ENCODE measurements around the gene WDR38. TPM values are rescaled to one million over a fixed set of nuclear protein-coding genes. Genes with fewer than 3 reads are reported as not detected.

Gene WDR38
- total and polyA plus RNA-seq, 9 of the 15 experiments (the other 6 are each of a cell fraction or from before 2014, with no cell fraction given), result not detected

DNA sequence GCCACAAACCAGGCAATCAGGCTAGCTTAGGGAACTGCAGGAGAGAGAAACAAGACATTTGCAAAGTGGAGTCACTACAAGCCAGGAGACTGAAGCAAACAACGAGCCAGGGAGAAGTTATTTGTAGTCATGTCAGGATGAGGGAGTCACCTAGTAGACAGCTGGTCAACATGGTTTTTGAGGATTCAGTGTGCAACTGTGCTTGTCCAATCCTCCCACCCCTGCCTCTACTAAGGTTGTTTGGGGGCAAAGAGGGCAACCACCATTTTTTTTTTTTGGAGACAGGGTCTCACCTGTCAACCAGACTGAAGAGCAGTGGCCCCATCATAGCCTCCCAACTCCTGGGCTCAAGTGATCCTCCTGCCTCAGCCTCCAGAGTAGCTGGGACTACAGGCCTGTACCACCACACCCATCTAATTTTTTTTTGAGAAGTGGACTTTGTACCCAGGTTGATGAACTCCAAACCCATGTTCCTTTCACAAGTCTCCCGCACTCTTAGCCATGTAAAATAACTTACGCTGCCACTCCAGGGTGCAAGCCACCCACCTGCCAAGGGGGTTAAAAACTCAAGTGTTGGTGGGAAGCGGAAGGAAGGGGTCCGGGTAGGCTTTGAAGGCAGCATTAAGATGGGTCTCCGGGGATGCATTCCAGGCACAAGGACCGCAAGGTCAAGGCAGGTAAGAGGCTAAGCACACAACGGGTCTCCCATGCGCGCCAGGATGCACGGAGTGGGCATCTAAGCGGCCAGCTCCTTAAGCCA lies 7.5 kb downstream of the WDR38 start (continued):
- TF ChIP-seq, protein P1, sequence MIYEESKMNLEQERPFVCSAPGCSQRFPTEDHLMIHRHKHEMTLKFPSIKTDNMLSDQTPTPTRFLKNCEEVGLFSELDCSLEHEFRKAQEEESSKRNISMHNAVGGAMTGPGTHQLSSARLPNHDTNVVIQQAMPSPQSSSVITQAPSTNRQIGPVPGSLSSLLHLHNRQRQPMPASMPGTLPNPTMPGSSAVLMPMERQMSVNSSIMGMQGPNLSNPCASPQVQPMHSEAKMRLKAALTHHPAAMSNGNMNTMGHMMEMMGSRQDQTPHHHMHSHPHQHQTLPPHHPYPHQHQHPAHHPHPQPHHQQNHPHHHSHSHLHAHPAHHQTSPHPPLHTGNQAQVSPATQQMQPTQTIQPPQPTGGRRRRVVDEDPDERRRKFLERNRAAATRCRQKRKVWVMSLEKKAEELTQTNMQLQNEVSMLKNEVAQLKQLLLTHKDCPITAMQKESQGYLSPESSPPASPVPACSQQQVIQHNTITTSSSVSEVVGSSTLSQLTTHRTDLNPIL (CRISPR knock-in tag; IDR thresholded peaks at IDR 0.05), result no peak
- TF ChIP-seq FIP1L1 (IDR thresholded peaks at IDR 0.05; ENCODE audit: low read depth, low read length, poor library complexity, severe bottlenecking) (no peak), DNMT1 (IDR thresholded peaks at IDR 0.05) (no peak), THRB (CRISPR knock-in tag; conservative IDR thresholded peaks at IDR 0.05) (no peak), PTBP1 (IDR thresholded peaks at IDR 0.05; ENCODE audit: low read depth, low read length) (0 out of 2 replicates have a peak, but pooled peaks have one; percentile 35), SETDB1 (IDR thresholded peaks at IDR 0.05; ENCODE audit: low read length) (no peak), MAFK (IDR thresholded peaks at IDR 0.05; ENCODE audit: low read length) (no peak), MEF2D (tag; conservative IDR thresholded peaks at IDR 0.05; ENCODE audit: low read depth) (no peak), EZH2 (IDR thresholded peaks at IDR 0.05; ENCODE audit: borderline replicate concordance, low read depth, low read length) (no peak), SP1 (CRISPR knock-in tag; IDR thresholded peaks at IDR 0.05) (peak; percentile 42; the same call in 1 of the 2 replicates), CHD1 (IDR thresholded peaks at IDR 0.05; ENCODE audit: low read length) (peak; percentile 83), POLR2AphosphoS5 (IDR thresholded peaks at IDR 0.05; ENCODE audit: control insufficient read depth, insufficient read depth, low read depth, low read length) (0 out of 2 replicates have a peak, but pooled peaks have one; percentile 6), MITF (IDR thresholded peaks at IDR 0.05) (0 out of 2 replicates have a peak, but pooled peaks have one; percentile 5)
- TF ChIP-seq, protein P2, sequence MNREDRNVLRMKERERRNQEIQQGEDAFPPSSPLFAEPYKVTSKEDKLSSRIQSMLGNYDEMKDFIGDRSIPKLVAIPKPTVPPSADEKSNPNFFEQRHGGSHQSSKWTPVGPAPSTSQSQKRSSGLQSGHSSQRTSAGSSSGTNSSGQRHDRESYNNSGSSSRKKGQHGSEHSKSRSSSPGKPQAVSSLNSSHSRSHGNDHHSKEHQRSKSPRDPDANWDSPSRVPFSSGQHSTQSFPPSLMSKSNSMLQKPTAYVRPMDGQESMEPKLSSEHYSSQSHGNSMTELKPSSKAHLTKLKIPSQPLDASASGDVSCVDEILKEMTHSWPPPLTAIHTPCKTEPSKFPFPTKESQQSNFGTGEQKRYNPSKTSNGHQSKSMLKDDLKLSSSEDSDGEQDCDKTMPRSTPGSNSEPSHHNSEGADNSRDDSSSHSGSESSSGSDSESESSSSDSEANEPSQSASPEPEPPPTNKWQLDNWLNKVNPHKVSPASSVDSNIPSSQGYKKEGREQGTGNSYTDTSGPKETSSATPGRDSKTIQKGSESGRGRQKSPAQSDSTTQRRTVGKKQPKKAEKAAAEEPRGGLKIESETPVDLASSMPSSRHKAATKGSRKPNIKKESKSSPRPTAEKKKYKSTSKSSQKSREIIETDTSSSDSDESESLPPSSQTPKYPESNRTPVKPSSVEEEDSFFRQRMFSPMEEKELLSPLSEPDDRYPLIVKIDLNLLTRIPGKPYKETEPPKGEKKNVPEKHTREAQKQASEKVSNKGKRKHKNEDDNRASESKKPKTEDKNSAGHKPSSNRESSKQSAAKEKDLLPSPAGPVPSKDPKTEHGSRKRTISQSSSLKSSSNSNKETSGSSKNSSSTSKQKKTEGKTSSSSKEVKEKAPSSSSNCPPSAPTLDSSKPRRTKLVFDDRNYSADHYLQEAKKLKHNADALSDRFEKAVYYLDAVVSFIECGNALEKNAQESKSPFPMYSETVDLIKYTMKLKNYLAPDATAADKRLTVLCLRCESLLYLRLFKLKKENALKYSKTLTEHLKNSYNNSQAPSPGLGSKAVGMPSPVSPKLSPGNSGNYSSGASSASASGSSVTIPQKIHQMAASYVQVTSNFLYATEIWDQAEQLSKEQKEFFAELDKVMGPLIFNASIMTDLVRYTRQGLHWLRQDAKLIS (CRISPR knock-in tag; IDR thresholded peaks at IDR 0.05), result peak; percentile 30; the same call in 1 of the 2 replicates
- TF ChIP-seq, protein P3, sequence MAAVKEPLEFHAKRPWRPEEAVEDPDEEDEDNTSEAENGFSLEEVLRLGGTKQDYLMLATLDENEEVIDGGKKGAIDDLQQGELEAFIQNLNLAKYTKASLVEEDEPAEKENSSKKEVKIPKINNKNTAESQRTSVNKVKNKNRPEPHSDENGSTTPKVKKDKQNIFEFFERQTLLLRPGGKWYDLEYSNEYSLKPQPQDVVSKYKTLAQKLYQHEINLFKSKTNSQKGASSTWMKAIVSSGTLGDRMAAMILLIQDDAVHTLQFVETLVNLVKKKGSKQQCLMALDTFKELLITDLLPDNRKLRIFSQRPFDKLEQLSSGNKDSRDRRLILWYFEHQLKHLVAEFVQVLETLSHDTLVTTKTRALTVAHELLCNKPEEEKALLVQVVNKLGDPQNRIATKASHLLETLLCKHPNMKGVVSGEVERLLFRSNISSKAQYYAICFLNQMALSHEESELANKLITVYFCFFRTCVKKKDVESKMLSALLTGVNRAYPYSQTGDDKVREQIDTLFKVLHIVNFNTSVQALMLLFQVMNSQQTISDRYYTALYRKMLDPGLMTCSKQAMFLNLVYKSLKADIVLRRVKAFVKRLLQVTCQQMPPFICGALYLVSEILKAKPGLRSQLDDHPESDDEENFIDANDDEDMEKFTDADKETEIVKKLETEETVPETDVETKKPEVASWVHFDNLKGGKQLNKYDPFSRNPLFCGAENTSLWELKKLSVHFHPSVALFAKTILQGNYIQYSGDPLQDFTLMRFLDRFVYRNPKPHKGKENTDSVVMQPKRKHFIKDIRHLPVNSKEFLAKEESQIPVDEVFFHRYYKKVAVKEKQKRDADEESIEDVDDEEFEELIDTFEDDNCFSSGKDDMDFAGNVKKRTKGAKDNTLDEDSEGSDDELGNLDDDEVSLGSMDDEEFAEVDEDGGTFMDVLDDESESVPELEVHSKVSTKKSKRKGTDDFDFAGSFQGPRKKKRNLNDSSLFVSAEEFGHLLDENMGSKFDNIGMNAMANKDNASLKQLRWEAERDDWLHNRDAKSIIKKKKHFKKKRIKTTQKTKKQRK (IDR thresholded peaks at IDR 0.05; ENCODE audit: borderline replicate concordance, low read depth, low read length), result no peak

Data from K562 (cell line).